Testis (tissue), 3 donors: Measurements from ENCODE around the gene KIAA0753. TPM values are rescaled to one million over a fixed set of nuclear protein-coding genes. Genes with fewer than 3 reads are reported as not detected.
"Not testable (repeated sequence)": the region's sequence is repeated elsewhere in the genome, so short reads cannot be mapped to it uniquely, and the experiment has no call there.

Experiments used
- DNase-seq: peaks from one replicate; pipeline ENCODE4 v3.0.0-alpha.2; 2019
- H3K27ac ChIP-seq, 2 donors: fragments of 200-600 bp; sonication (generic); one replicate each; pipeline ENCODE4 v1.5.1; 2019
- H3K27me3 ChIP-seq: fragments of 200-600 bp; sonication (generic); one replicate; pipeline ENCODE4 v1.5.1; 2019
- H3K36me3 ChIP-seq: fragments of 200-600 bp; sonication (generic); one replicate; pipeline ENCODE4 v1.5.1; 2017; ENCODE audit warnings: low read depth; ENCODE audit errors: missing control alignments
- H3K4me1 ChIP-seq: fragments of 200-600 bp; sonication (generic); one replicate; pipeline ENCODE4 v1.5.1; 2019
- H3K4me3 ChIP-seq, 2 donors: fragments of 200-600 bp; sonication (generic); one replicate each; pipeline ENCODE4 v1.5.1; 2017 to 2019
- H3K9me3 ChIP-seq: fragments of 200-600 bp; sonication (generic); one replicate; pipeline ENCODE4 v1.5.1; 2017
- POLR2A ChIP-seq: fragments of 450-650 bp; IDR thresholded peaks from one replicate; pipeline ENCODE4 v1.6.1; 2017; ENCODE audit warnings: antibody characterized with exemption, mild to moderate bottlenecking, moderate library complexity
- WGBS, 2 donors: methylation state at CpG; one replicate each; pipeline ENCODE4 v1.1.5; 2018; 5-methylcytosine and 5-hydroxymethylcytosine counted together
- intact Hi-C: fragments of 100-400 bp; cut with DNase I; formaldehyde crosslinking; loops from one replicate; pipeline ENCODE4 v1.15.1; 2023; ENCODE audit warnings: low total_unique reads
- polyA plus RNA-seq: library from polyadenylated mRNA; stranded (reverse); fragments of 350-450 nt; fragmentation: Illumina TruSeq; extraction: RNeasy Lipid Tissue Mini Kit (QIAGEN cat#74804); gene quantifications from one replicate; pipeline ENCODE4 v1.2.3, GENCODE V29; 2014; ENCODE audit warnings: low read depth, low replicate concordance; ENCODE audit not compliant: insufficient read depth
- total RNA-seq, 2 donors: library from RNA; depleted of rRNA; stranded (reverse); fragments of >200 nt; gene quantifications; one replicate each; pipeline ENCODE4 v1.2.3, GENCODE V29; 2016
- TF ChIP-seq, protein P1 (sequence below), 3 experiments: fragments of 450-650 bp in 2 of 3; fragments of 200-600 bp in 1 of 3; sonication (generic) in 1 of 3; IDR thresholded peaks; one replicate each; pipeline ENCODE4 v1.5.1; 2016 to 2019; ENCODE audit warnings: antibody characterized with exemption in 3 of 3, mild to moderate bottlenecking in 2 of 3, moderate library complexity in 1 of 3

The KIAA0753 gene
- total and polyA plus RNA-seq, 3 donors from 2014 or later, result 43.9 to 59.8 (median 44.7) TPM

DNA sequence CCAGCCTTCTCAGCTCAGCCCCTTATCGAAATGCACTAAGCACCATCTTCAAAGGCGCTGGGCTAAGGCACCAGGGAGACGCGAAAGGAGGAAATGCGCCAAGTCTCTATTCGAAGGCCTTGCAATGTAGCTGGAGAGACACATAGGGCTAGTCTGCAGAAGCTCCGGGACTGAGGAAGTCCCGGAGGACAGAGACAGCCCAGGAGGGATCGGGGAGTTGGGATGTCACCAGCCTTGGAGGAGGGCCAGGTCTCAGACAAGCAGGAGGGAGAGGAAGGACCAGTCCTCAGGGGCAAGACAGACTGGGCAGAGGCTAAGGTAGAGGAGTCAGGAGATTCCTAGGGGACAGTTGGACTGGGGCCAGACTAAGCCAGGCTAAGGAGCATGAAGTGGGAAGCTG, 19.6 kb upstream of the KIAA0753 start:
- Histone ChIP-seq H3K27me3 (no peaks in the 10 kb centered on the region), H3K36me3 (no peaks in the 10 kb centered on the region), H3K9me3 (no peaks in the 10 kb centered on the region), H3K4me1 (no peaks in the 10 kb centered on the region), H3K4me3 (no peak overlapping the region), H3K27ac (no peak overlapping the region)
- no peak for TF ChIP-seq POLR2A
- TF ChIP-seq, protein P1, sequence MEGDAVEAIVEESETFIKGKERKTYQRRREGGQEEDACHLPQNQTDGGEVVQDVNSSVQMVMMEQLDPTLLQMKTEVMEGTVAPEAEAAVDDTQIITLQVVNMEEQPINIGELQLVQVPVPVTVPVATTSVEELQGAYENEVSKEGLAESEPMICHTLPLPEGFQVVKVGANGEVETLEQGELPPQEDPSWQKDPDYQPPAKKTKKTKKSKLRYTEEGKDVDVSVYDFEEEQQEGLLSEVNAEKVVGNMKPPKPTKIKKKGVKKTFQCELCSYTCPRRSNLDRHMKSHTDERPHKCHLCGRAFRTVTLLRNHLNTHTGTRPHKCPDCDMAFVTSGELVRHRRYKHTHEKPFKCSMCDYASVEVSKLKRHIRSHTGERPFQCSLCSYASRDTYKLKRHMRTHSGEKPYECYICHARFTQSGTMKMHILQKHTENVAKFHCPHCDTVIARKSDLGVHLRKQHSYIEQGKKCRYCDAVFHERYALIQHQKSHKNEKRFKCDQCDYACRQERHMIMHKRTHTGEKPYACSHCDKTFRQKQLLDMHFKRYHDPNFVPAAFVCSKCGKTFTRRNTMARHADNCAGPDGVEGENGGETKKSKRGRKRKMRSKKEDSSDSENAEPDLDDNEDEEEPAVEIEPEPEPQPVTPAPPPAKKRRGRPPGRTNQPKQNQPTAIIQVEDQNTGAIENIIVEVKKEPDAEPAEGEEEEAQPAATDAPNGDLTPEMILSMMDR (IDR thresholded peaks at IDR 0.05), result no peak
- intact Hi-C loops, result loop anchor here (10.0 kb wide), 1 partner anchor 345 kb away; no protein-coding TSS in a partner anchor
- DNase-seq, result no peak
- 82 to 85% methylated on average over 9 of the region's 9 CpGs for WGBS, 2 donors

DNA sequence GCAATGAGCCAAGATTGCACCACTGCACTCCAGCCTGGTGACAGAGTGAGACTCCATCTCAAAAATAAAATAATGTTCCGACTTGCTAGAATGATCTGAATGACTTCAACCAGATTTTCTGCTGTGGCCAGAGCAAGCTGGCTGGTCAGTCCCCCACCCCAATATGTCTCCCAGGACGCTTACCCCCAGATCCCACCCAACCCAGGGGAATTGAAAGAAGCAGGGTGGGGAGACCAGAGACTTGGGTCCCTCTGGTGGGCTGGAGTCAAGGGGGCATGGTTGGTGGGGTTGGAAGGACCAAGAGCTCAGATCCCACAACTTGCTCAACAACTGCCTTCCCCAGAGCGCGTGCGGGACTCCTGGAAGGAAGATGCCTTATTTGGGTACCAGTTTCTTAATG, 17.9 kb upstream of the KIAA0753 start:
- intact Hi-C loops, DNase-seq, H3K4me1 ChIP-seq, H3K27me3 ChIP-seq, H3K36me3 ChIP-seq, H3K4me3 ChIP-seq, H3K27ac ChIP-seq, H3K9me3 ChIP-seq: not testable (repeated sequence)
- WGBS, 2 donors, result 92 to 94% methylated on average over 2 of the region's 5 CpGs

DNA sequence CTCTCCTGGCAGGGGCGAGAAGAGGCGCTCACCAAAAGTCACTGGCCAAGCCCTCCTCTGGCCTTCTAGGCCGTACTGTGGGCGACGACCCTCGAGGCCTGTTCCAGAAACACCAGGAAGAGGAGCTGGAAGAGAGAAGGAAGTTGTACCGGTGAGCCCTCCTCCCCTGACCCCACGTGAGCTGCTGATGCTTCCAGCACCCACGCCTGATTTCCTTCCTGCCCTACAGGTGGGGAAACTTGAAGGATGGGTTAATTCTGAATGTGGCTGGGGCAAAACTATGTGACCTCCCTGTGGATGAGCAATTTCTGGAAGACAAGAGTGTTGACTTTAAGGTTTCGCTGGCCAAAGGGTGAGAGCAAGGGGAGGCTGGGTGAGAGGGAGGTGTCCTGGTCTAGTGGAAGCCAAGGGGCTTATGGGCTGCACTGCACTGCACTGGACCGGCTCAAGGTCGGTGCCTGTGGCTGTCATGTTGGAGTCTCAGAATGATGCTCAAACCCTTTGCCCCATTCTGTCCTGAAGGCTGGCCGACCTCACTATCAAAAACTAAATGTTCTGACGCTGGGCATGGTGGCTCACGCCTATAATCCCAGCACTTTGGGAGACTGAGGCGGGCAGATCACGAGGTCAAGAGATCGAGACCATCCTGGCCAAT, 17.2 kb upstream of the KIAA0753 start:
- 73 to 86% methylated on average over 9 to 18 of the region's 18 CpGs for WGBS, 2 donors
- Histone ChIP-seq H3K9me3 (no peaks in the 10 kb centered on the region), H3K4me3 (no peak overlapping the region), H3K36me3 (no peaks in the 10 kb centered on the region), H3K27ac (no peak overlapping the region), H3K4me1 (peaks cover under 1% of the 10 kb centered on the region), H3K27me3 (no peaks in the 10 kb centered on the region)
- intact Hi-C loops, result no loop called here
- DNase-seq, result no peak
- no peak for TF ChIP-seq POLR2A
- TF ChIP-seq, protein P1 (IDR thresholded peaks at IDR 0.05), result no peak

DNA sequence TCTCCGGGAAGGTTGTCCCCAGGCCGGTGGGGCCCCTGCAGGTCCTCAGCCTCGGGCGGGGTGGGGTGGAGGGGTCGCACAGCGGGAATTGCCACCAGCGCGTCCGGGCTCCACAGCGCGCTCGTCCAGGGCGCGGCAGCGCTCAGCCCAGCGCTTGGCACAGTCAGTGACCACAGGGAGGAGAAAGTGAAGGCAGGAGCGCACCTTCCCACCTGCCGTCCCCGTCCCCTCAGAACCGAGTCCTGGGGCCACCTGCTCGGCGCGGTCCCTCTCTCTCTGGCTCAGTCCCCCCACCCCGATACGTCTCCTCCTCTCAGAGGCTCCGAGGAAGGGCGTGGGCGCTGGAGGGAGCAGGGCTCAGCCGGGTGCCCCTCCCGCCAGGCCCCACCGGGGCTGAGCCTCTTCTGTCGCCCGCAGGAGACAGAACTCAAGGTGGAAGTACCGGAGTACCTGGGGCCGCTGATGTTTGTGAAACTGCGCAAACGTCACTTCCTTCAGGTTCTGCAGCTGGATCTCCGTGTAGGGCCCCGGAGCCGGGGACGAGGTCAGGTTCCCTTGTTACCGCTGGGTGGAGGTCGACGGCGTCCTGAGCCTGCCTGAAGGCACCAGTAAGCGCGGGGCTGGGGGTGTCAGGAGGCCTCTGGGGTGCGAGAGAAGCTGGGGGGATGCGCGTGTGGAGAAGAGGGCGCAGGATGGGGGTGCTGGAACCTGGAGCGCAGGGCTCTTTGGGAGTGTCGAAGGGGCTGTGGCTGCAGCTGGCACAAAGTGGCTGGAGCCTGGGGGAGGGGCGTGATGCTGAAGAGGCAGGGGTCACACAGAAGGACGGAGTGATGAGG, 16.5 kb upstream of the KIAA0753 start:
- WGBS, 2 donors, result 7 to 18% methylated on average over 23 to 47 of the region's 55 CpGs
- intact Hi-C loops, H3K27me3 ChIP-seq, H3K36me3 ChIP-seq, H3K27ac ChIP-seq, H3K4me1 ChIP-seq, DNase-seq, H3K4me3 ChIP-seq, H3K9me3 ChIP-seq: not testable (repeated sequence)

DNA sequence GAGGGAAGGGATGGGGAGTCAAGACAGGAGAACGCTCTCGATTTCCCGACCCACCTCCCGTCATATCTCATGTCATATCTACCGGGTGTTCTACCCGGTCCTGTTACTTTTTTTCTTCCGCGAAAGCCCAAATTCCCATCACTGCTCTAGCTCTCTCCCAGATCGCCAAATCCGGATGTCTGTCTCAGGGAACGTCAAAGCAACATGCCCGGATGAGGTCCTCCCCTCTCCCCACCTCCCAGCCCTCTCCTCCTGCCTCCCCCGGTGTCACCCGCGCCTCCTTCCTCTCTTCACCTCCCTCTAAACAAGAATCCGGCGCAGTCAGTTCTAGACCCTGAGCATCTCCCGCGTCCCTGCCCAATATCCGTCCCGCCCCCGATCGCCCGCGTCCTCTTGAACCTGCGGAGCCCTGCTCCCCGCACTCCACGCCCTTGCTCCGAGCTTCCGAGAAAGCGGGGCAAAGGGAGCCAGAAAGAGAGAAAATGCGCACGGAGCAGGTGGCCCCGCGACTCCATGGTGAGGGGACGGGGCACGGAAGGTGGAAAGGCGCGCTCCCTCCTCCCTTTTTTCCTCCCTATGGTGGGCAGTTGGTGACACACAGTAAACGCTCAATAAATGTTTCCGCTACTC, 15.3 kb upstream of the KIAA0753 start:
- intact Hi-C loops, result not testable (repeated sequence)

More for the DNA sequence above, 15.3 kb upstream of the KIAA0753 start:
- not testable (repeated sequence) for H3K27me3 ChIP-seq, H3K36me3 ChIP-seq, H3K9me3 ChIP-seq, DNase-seq, H3K4me3 ChIP-seq, H3K27ac ChIP-seq
- peaks cover 11% of the 10 kb centered on the region for H3K4me1 ChIP-seq
- WGBS, 2 donors, result 4% methylated on average over 12 to 36 of the region's 41 CpGs
